Testis (tissue), 3 donors: ENCODE data around the gene AZU1. TPM values are rescaled to one million over a fixed set of nuclear protein-coding genes. Genes with fewer than 3 reads are reported as not detected.

Experiments
- DNase-seq: peaks from one replicate; pipeline ENCODE4 v3.0.0-alpha.2; 2019
- H3K27ac ChIP-seq, 2 donors: fragments of 200-600 bp; sonication (generic); one replicate each; pipeline ENCODE4 v1.5.1; 2019
- H3K27me3 ChIP-seq: fragments of 200-600 bp; sonication (generic); one replicate; pipeline ENCODE4 v1.5.1; 2019
- H3K36me3 ChIP-seq: fragments of 200-600 bp; sonication (generic); one replicate; pipeline ENCODE4 v1.5.1; 2017; ENCODE audit warnings: low read depth; ENCODE audit errors: missing control alignments
- H3K4me1 ChIP-seq: fragments of 200-600 bp; sonication (generic); one replicate; pipeline ENCODE4 v1.5.1; 2019
- H3K4me3 ChIP-seq, 2 donors: fragments of 200-600 bp; sonication (generic); one replicate each; pipeline ENCODE4 v1.5.1; 2017 to 2019
- H3K9me3 ChIP-seq: fragments of 200-600 bp; sonication (generic); one replicate; pipeline ENCODE4 v1.5.1; 2017
- CTCF ChIP-seq, 3 experiments: fragments of 450-650 bp in 2 of 3; fragments of 200-600 bp in 1 of 3; sonication (generic) in 1 of 3; IDR thresholded peaks; one replicate each; pipeline ENCODE4 v1.5.1; 2016 to 2019; ENCODE audit warnings: antibody characterized with exemption in 3 of 3, mild to moderate bottlenecking in 2 of 3, moderate library complexity in 1 of 3
- POLR2A ChIP-seq: fragments of 450-650 bp; IDR thresholded peaks from one replicate; pipeline ENCODE4 v1.6.1; 2017; ENCODE audit warnings: antibody characterized with exemption, mild to moderate bottlenecking, moderate library complexity
- WGBS, 2 donors: methylation state at CpG; one replicate each; pipeline ENCODE4 v1.1.5; 2018; 5-methylcytosine and 5-hydroxymethylcytosine counted together
- intact Hi-C: fragments of 100-400 bp; cut with DNase I; formaldehyde crosslinking; loops from one replicate; pipeline ENCODE4 v1.15.1; 2023; ENCODE audit warnings: low total_unique reads
- polyA plus RNA-seq: library from polyadenylated mRNA; stranded (reverse); fragments of 350-450 nt; fragmentation: Illumina TruSeq; extraction: RNeasy Lipid Tissue Mini Kit (QIAGEN cat#74804); gene quantifications from one replicate; pipeline ENCODE4 v1.2.3, GENCODE V29; 2014; ENCODE audit warnings: low read depth, low replicate concordance; ENCODE audit not compliant: insufficient read depth
- total RNA-seq, 2 donors: library from RNA; depleted of rRNA; stranded (reverse); fragments of >200 nt; gene quantifications; one replicate each; pipeline ENCODE4 v1.2.3, GENCODE V29; 2016

Gene AZU1
- total and polyA plus RNA-seq, 3 donors from 2014 or later, result 1.4 to 5.8 (median 5.4) TPM

- intact Hi-C loops, result no loop called here
- TF ChIP-seq CTCF (IDR thresholded peaks at IDR 0.05) (no peak), POLR2A (no peak)
- no peak for DNase-seq
- no peaks in the 10 kb centered on the region for H3K36me3 ChIP-seq
- H3K9me3 ChIP-seq, result no peaks in the 10 kb centered on the region
- no peaks in the 10 kb centered on the region for H3K4me1 ChIP-seq
- no peaks in the 10 kb centered on the region for H3K27me3 ChIP-seq
- no peak within 1 kb of the TSS for H3K27ac ChIP-seq
- 0% methylated on average over 38 of the region's 86 CpGs; no CpG with 5 or more reads in 1 of the 2 donors for WGBS, 2 donors
- H3K4me3 ChIP-seq, result peak within 1 kb of the TSS; percentile 15 to 42
These were observed 5.7 kb upstream of the AZU1 start, which contains the start of gene PLPPR3 for GRCh38 chr19:821825-822503. Gene PLPPR3 (minus strand): TSS chr19:821955. CDS start chr19:821559, 396 bp downstream.

GRCh38 chr19:823565-824121 is 4.0 kb upstream of the AZU1 start:
- Histone ChIP-seq H3K4me3 (no peak overlapping the region), H3K27me3 (no peaks in the 10 kb centered on the region), H3K9me3 (no peaks in the 10 kb centered on the region), H3K4me1 (no peaks in the 10 kb centered on the region), H3K36me3 (no peaks in the 10 kb centered on the region), H3K27ac (no peak overlapping the region)
- WGBS, 2 donors, result 53 to 72% methylated on average over 6 to 12 of the region's 12 CpGs
- no peak for DNase-seq
- no peak for TF ChIP-seq CTCF (IDR thresholded peaks at IDR 0.05)
- no peak for TF ChIP-seq POLR2A
- intact Hi-C loops, result no loop called here

- TF ChIP-seq CTCF (IDR thresholded peaks at IDR 0.05) (no peak), POLR2A (no peak)
- no peak overlapping the region for H3K27ac ChIP-seq
- no peaks in the 10 kb centered on the region for H3K4me1 ChIP-seq
- WGBS, 2 donors, result 81 to 89% methylated on average over 12 to 15 of the region's 15 CpGs
- H3K27me3 ChIP-seq, result no peaks in the 10 kb centered on the region
- H3K36me3 ChIP-seq, result no peaks in the 10 kb centered on the region
- H3K9me3 ChIP-seq, result no peaks in the 10 kb centered on the region
- no peak overlapping the region for H3K4me3 ChIP-seq
- no peak for DNase-seq
- intact Hi-C loops, result no loop called here
These were observed 2.8 kb upstream of the AZU1 start for GRCh38 chr19:824885-825284.

GRCh38 chr19:825897-826644 is 1.6 kb upstream of the AZU1 start:
- no peak for TF ChIP-seq CTCF (IDR thresholded peaks at IDR 0.05)
- intact Hi-C loops, result no loop called here
- Histone ChIP-seq H3K27me3 (no peaks in the 10 kb centered on the region), H3K9me3 (no peaks in the 10 kb centered on the region), H3K4me1 (no peaks in the 10 kb centered on the region), H3K36me3 (no peaks in the 10 kb centered on the region), H3K4me3 (no peak overlapping the region), H3K27ac (no peak overlapping the region)
- 82 to 84% methylated on average over 19 of the region's 19 CpGs for WGBS, 2 donors
- no peak for DNase-seq
